Measurements from ENCODE around the gene TCF20.

- TF ChIP-seq ESRRG (CRISPR knock-in tag; IDR thresholded peaks at IDR 0.05) (no peak), CSDC2 (CRISPR knock-in tag; IDR thresholded peaks at IDR 0.05) (no peak), RARB (CRISPR knock-in tag; IDR thresholded peaks at IDR 0.05) (no peak), ARNTL (CRISPR knock-in tag; IDR thresholded peaks at IDR 0.05; ENCODE audit: borderline replicate concordance, low read depth) (no peak)
- TF ChIP-seq, protein P1, sequence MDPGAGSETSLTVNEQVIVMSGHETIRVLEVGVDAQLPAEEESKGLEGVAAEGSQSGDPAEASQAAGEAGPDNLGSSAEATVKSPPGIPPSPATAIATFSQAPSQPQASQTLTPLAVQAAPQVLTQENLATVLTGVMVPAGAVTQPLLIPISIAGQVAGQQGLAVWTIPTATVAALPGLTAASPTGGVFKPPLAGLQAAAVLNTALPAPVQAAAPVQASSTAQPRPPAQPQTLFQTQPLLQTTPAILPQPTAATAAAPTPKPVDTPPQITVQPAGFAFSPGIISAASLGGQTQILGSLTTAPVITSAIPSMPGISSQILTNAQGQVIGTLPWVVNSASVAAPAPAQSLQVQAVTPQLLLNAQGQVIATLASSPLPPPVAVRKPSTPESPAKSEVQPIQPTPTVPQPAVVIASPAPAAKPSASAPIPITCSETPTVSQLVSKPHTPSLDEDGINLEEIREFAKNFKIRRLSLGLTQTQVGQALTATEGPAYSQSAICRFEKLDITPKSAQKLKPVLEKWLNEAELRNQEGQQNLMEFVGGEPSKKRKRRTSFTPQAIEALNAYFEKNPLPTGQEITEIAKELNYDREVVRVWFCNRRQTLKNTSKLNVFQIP (CRISPR knock-in tag; IDR thresholded peaks at IDR 0.05; ENCODE audit: borderline replicate concordance, low read depth): no peak
Measured at GRCh38 chr22:42225841-42226240, 44.6 kb downstream of the TCF20 start.
